HEK293 (cell line): ENCODE data around the gene FANK1.
"Not testable (repeated sequence)": the region's sequence is repeated elsewhere in the genome, so short reads cannot be mapped to it uniquely, and the experiment has no call there.

Experiments
- CTCF ChIP-seq: fragments of 450-650 bp; formaldehyde crosslinking; IDR thresholded peaks from 2 replicates; pipeline ENCODE4 v1.5.1; 2016; ENCODE audit warnings: missing biosample characterization, missing genetic modification characterization
- KLF8 ChIP-seq: fragments of 450-650 bp; formaldehyde crosslinking; IDR thresholded peaks from 2 replicates; pipeline ENCODE4 v1.5.1; 2016; ENCODE audit warnings: missing biosample characterization, missing genetic modification characterization
- ZNF274 ChIP-seq, 2 experiments: fragments of 200-500 bp in 1 of 2; fragments of 450-650 bp in 1 of 2; sonication (Bioruptor generic) in 1 of 2; formaldehyde crosslinking in 1 of 2; IDR thresholded peaks; 2 replicates each; pipeline versions ENCODE4 v1.5.1 to v1.6.1; 2014 to 2016; ENCODE audit warnings: borderline replicate concordance in 1 of 2, inconsistent platforms in 1 of 2, low read length in 1 of 2, missing biosample characterization in 1 of 2, missing genetic modification characterization in 1 of 2
- ZNF76 ChIP-seq: fragments of 450-650 bp; formaldehyde crosslinking; IDR thresholded peaks from 2 replicates; pipeline ENCODE4; 2016; ENCODE audit warnings: low read depth, missing biosample characterization, missing genetic modification characterization, borderline replicate concordance
- ZSCAN30 ChIP-seq: fragments of 450-650 bp; IDR thresholded peaks from 2 replicates; pipeline ENCODE4 v1.5.1; 2018; ENCODE audit warnings: missing biosample characterization, mild to moderate bottlenecking, missing genetic modification characterization, moderate library complexity

GRCh38 chr10:125908813-125909212, 12.4 kb downstream of the FANK1 start:
- TF ChIP-seq CTCF; KLF8 (tag by site-specific recombination); ZNF76 (tag by site-specific recombination); ZNF274 (IDR thresholded peaks at IDR 0.05; ENCODE audit: low read length); ZNF274 (tag by site-specific recombination; IDR thresholded peaks at IDR 0.05; ENCODE audit: borderline replicate concordance); ZSCAN30 (tag by site-specific recombination): not testable (repeated sequence)
